Endothelial cell (in vitro differentiated cells): ENCODE measurements around the gene TEK. TPM values are rescaled to one million over a fixed set of nuclear protein-coding genes. Genes with fewer than 3 reads are reported as not detected.

Source experiments
- DNase-seq: peaks from one replicate; pipeline ENCODE4 v3.0.0; 2021; ENCODE audit warnings: low spot score
- H3K27ac Mint-ChIP-seq: one replicate; pipeline ENCODE4 v1.8.0; 2021; ENCODE audit warnings: mixed read lengths, inconsistent platforms; ENCODE audit not compliant: unreplicated experiment
- H3K27me3 Mint-ChIP-seq: one replicate; pipeline ENCODE4 v1.8.0; 2021; ENCODE audit warnings: mild to moderate bottlenecking, moderate library complexity, mixed read lengths, inconsistent platforms; ENCODE audit not compliant: unreplicated experiment
- H3K36me3 Mint-ChIP-seq: one replicate; pipeline ENCODE4 v1.8.0; 2021; ENCODE audit warnings: mild to moderate bottlenecking, low read depth, mixed read lengths, inconsistent platforms; ENCODE audit not compliant: unreplicated experiment
- H3K4me1 Mint-ChIP-seq: one replicate; pipeline ENCODE4 v1.8.0; 2021; ENCODE audit warnings: mild to moderate bottlenecking, mixed read lengths, inconsistent platforms; ENCODE audit not compliant: unreplicated experiment
- H3K4me3 Mint-ChIP-seq: one replicate; pipeline ENCODE4 v1.8.0; 2021; ENCODE audit warnings: mild to moderate bottlenecking, mixed read lengths, inconsistent platforms; ENCODE audit not compliant: unreplicated experiment
- H3K9me3 Mint-ChIP-seq: one replicate; pipeline ENCODE4 v1.8.0; 2021; ENCODE audit warnings: mixed read lengths, inconsistent platforms; ENCODE audit not compliant: unreplicated experiment
- total RNA-seq: library from RNA; stranded (reverse); fragmentation: NEBNext Ultra II Directional; extraction: Animal tissue kit (Norgen Biotek cat#: 25700); gene quantifications from one replicate; pipeline ENCODE4 v1.2.1, GENCODE V29; 2021; ENCODE audit not compliant: unreplicated experiment
- TF ChIP-seq, protein P1 (sequence below): fragments of 200-600 bp; sonication (generic); IDR thresholded peaks from one replicate; pipeline ENCODE4 v1.5.0; 2021; ENCODE audit warnings: antibody characterized with exemption; ENCODE audit not compliant: unreplicated experiment

TEK gene
- total RNA-seq, 1 donor from 2014 or later, result 448 TPM

DNA sequence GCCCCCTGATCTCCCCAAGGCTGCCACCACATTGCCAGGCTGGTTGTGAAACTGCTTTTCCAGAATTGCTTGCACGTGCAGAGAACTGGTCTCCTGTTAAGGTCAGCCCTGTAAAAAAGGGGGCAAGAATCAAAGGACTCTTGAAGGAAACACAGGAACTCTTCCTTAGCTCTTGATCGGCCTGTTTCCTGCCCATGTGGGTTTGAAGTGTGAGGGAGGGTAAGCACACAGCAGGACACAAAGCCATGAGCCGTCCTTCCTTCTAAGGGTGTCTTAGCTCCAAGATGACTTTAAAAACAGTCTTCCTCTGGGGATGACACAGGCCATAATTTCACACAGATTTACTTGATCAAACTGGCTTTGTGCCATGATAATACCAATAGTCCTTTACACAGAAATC is 36.1 kb downstream of the TEK start:
- H3K9me3 Mint-ChIP-seq, result no peaks in the 10 kb centered on the region
- peaks cover 33% of the 10 kb centered on the region for H3K36me3 Mint-ChIP-seq

DNA sequence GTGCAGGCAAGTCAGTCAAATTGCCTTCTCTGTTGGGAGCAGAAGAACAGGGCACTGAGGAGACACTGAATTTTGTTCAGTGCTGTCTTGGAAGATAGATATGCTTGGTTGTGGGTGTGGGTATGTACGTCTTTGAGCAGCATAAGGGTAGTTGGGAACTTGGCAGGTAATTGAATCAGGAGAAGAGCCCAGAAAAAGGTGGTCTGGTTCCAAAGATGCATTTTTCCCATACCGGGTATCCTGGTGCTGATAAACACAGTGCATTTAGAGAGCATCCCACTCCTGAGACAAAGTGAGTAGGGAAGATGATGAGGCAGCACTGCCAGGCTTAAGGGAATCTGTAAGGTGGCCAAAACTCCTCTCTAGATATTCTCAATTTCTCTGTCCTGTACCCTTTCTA is 40.6 kb downstream of the TEK start:
- H3K27me3 Mint-ChIP-seq, result peaks cover 2% of the 10 kb centered on the region
- no peaks in the 10 kb centered on the region for H3K9me3 Mint-ChIP-seq
- DNase-seq, result no peak
- peaks cover 70% of the 10 kb centered on the region for H3K4me1 Mint-ChIP-seq
- peaks cover 25% of the 10 kb centered on the region for H3K36me3 Mint-ChIP-seq
- TF ChIP-seq, protein P1, sequence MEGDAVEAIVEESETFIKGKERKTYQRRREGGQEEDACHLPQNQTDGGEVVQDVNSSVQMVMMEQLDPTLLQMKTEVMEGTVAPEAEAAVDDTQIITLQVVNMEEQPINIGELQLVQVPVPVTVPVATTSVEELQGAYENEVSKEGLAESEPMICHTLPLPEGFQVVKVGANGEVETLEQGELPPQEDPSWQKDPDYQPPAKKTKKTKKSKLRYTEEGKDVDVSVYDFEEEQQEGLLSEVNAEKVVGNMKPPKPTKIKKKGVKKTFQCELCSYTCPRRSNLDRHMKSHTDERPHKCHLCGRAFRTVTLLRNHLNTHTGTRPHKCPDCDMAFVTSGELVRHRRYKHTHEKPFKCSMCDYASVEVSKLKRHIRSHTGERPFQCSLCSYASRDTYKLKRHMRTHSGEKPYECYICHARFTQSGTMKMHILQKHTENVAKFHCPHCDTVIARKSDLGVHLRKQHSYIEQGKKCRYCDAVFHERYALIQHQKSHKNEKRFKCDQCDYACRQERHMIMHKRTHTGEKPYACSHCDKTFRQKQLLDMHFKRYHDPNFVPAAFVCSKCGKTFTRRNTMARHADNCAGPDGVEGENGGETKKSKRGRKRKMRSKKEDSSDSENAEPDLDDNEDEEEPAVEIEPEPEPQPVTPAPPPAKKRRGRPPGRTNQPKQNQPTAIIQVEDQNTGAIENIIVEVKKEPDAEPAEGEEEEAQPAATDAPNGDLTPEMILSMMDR, result no peak
- peak overlapping the region; percentile 78 for H3K27ac Mint-ChIP-seq
- peak overlapping the region; percentile 42 for H3K4me3 Mint-ChIP-seq

More for the DNA sequence above, 36.1 kb downstream of the TEK start:
- Mint-ChIP-seq H3K4me3 (peak overlapping the region; percentile 48), H3K4me1 (peaks cover 82% of the 10 kb centered on the region), H3K27ac (peak overlapping the region; percentile 79), H3K27me3 (peaks cover 7% of the 10 kb centered on the region)
- TF ChIP-seq, protein P1, result no peak
- DNase-seq, result peak; percentile 42

DNA sequence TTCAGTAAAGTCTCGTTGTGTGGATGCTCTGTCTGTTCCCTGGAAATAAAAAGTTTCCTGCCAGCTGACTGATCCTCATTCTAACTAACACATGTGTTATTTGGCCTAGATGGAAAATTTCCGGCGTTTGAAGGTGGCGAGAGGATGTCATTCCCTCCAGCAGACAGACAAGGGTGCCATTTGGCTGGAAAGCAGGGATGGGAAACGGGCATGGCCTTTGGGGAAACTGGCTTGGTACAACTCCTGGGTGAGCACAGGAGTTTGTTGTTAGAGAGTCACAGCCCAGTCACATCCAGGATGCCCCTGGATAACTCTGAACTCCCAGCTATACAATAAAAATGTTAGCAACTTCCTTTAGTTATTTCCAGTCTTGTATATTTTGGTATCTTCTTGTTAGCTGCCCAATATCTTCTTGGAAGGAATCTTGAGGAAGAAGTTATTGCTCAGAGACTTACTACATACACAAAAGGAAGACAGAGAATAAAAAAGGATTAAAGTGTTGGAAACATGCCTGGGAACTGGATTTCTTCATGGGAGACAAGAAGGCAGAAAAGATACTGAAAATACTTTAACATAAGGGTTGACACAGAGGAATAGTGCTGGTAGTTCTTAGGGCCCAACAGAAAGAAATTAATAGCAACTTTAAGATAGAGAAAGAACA is 41.9 kb downstream of the TEK start:
- peaks cover 25% of the 10 kb centered on the region for H3K36me3 Mint-ChIP-seq
- TF ChIP-seq, protein P1, result no peak
- H3K27me3 Mint-ChIP-seq, result peaks cover 2% of the 10 kb centered on the region
- H3K27ac Mint-ChIP-seq, result no peak overlapping the region
- H3K4me3 Mint-ChIP-seq, result no peak overlapping the region
- DNase-seq, result no peak
- peaks cover 66% of the 10 kb centered on the region for H3K4me1 Mint-ChIP-seq
- H3K9me3 Mint-ChIP-seq, result no peaks in the 10 kb centered on the region

DNA sequence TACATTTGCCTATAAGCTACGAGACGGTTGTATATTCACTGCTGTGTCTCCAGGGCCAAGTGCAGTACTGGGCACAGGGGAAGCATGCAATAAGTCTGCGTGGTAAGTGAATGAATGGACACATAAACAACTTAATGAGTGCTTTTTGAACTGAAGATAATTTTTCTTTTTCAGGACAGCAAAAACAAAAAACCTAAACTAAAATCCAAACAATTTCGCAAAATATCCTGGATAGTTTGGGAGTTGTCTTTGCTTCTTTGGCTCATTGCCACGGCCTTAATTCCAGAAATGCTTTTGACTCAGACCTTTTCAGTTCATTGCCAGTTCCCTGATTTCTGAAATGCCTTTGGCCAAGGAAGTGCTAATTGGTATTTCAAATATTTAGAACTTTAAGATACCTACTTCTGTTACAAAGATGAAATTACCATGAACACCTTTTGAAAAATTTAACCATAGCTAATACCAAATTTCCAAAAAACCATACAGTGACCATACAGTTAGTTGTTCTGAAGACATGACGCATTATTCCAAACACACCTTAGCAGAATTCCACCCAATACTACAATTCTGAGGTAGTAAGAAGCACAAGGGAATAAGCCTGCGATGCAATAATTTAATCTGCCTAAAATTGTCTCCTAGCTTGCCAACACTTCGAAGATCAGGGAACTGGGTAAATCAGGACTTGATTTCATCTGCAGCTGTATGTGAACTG is 42.8 kb downstream of the TEK start:
- Mint-ChIP-seq H3K27me3 (peaks cover 2% of the 10 kb centered on the region), H3K27ac (peak overlapping the region; percentile 28), H3K4me3 (peak overlapping the region; percentile 56), H3K36me3 (peaks cover 25% of the 10 kb centered on the region), H3K9me3 (no peaks in the 10 kb centered on the region), H3K4me1 (peaks cover 61% of the 10 kb centered on the region)
- TF ChIP-seq, protein P1, result no peak
- no peak for DNase-seq

DNA sequence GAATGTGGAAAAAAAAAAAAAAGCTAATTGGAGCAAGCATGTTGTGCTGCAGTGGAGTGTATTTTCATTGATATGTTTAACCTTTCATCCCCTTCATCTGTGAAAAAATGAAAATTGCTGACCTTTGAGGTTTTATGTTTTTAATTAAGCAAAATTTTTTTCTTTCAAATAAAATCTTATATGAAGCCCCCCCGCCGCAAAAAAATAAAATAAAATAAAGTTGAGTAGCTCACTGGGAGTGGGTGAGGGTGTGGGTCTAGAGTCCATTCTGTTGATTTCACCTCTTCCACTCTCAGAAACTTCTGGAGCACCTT is 43.3 kb downstream of the TEK start:
- Mint-ChIP-seq H3K27ac (no peak overlapping the region), H3K9me3 (no peaks in the 10 kb centered on the region), H3K4me1 (peaks cover 56% of the 10 kb centered on the region), H3K36me3 (peaks cover 22% of the 10 kb centered on the region), H3K4me3 (no peak overlapping the region), H3K27me3 (peaks cover 2% of the 10 kb centered on the region)
- TF ChIP-seq, protein P1, result no peak
- no peak for DNase-seq
